Activated naive CD4-positive, alpha-beta T cell treated with anti-CD3 and anti-CD28 coated beads for 36 hours (primary cell): ENCODE measurements around the gene PARP14. TPM values are rescaled to one million over a fixed set of nuclear protein-coding genes. Genes with fewer than 3 reads are reported as not detected.
A peak's percentile ranks its signal among the peaks of the same experiment; 100 is the strongest.
"Not testable (repeated sequence)": the region's sequence is repeated elsewhere in the genome, so short reads cannot be mapped to it uniquely, and the experiment has no call there.

Experiments used
- CTCF ChIA-PET: fragments of 350-600 bp; sonication (Branson Sonifier 250); formaldehyde crosslinking; loops from one replicate; lab custom pipeline; 2021; ENCODE audit warnings: antibody characterized with exemption; lab: Charles Lee
- DNase-seq: peaks from one replicate; pipeline ENCODE4 v3.0.0-alpha.2; 2020
- H3K27ac Mint-ChIP-seq: one replicate; pipeline ENCODE4 v1.8.0; 2021; ENCODE audit warnings: mild to moderate bottlenecking, mixed read lengths
- H3K27me3 Mint-ChIP-seq: one replicate; pipeline ENCODE4 v1.8.0; 2021; ENCODE audit warnings: low read depth, mixed read lengths
- H3K36me3 Mint-ChIP-seq: one replicate; pipeline ENCODE4 v1.8.0; 2021; ENCODE audit warnings: low read depth, mixed read lengths
- H3K4me1 Mint-ChIP-seq: one replicate; pipeline ENCODE4 v1.8.0; 2021; ENCODE audit warnings: low read depth, mixed read lengths
- H3K4me3 Mint-ChIP-seq: one replicate; pipeline ENCODE4 v1.8.0; 2021; ENCODE audit warnings: mild to moderate bottlenecking, moderate library complexity, mixed read lengths
- H3K9me3 Mint-ChIP-seq: one replicate; pipeline ENCODE4 v1.8.0; 2021; ENCODE audit warnings: mixed read lengths
- intact Hi-C: fragments of 100-400 bp; cut with micrococcal nuclease; formaldehyde crosslinking; loops from one replicate; pipeline ENCODE4 v1.15.1; 2023
- total RNA-seq, 2 experiments: library from RNA; stranded (reverse); gene quantifications; one replicate each; pipeline ENCODE4 v1.2.3, GENCODE V29; 2021

Gene PARP14
- total RNA-seq, 2 experiments from 2014 or later, result 35.4 to 38.9 TPM

DNA sequence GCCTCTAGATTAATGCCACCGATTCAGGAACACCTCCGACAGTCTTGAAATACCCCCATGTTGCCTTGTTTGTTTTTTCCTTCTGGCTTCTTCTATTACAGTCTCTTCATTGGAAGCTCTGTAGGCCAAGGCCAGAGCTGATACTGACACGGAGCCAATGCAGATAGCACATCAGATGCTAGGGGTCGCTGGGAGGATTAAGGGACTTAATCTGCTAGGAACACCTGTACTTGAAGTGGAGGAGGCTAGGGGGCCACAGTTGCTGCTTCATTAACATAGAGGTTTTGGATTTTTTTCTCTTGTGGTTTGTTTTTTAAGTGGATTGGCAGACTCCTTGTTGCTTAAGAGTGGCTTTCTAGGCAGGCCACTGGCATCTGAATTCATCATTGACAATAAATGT lies 49.6 kb downstream of the PARP14 start:
- Mint-ChIP-seq H3K9me3 (peaks cover 6% of the 10 kb centered on the region), H3K4me1 (no peaks in the 10 kb centered on the region), H3K36me3 (peaks cover 41% of the 10 kb centered on the region), H3K27me3 (no peaks in the 10 kb centered on the region), H3K4me3 (no peak overlapping the region), H3K27ac (no peak overlapping the region)
- intact Hi-C loops, result no loop called here
- no peak for DNase-seq
- CTCF ChIA-PET, result no interaction called here

DNA sequence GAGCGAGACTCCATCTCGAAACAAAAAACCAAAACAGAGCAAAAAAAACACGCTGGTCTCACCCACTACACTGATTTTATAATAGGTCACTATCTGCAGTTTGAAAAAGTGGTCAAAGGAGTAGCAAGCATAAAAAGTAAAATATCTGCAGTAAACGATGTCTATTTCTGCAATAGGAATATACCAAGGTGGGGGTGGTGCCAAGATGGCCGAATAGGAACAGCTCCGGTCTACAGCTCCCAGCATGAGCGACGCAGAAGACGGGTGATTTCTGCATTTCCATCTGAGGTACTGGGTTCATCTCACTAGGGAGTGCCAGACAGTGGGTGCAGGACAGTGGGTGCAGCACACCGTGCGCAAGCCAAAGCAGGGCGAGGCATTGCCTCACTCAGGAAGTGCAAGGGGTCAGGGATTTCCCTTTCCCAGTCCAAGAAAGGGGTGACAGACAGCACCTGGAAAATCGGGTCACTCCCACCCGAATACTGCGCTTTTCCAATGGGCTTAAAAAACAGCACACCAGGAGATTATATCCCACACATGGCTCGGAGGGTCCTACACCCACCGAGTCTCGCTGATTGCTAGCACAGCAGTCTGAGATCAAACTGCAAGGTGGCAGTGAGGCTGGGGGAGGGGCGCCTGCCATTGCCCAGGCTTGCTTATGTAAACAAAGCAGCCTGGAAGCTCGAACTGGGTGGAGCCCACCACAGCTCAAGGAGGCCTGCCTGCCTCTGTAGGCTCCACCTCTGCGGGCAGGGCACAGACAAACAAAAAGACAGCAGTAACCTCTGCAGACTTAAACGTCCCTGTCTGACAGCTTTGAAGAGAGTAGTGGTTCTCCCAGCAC lies 52.3 kb downstream of the PARP14 start:
- H3K4me3 Mint-ChIP-seq, CTCF ChIA-PET, H3K27ac Mint-ChIP-seq, H3K9me3 Mint-ChIP-seq, intact Hi-C loops, H3K27me3 Mint-ChIP-seq, H3K4me1 Mint-ChIP-seq, DNase-seq: not testable (repeated sequence)
- peaks cover 31% of the 10 kb centered on the region for H3K36me3 Mint-ChIP-seq

DNA sequence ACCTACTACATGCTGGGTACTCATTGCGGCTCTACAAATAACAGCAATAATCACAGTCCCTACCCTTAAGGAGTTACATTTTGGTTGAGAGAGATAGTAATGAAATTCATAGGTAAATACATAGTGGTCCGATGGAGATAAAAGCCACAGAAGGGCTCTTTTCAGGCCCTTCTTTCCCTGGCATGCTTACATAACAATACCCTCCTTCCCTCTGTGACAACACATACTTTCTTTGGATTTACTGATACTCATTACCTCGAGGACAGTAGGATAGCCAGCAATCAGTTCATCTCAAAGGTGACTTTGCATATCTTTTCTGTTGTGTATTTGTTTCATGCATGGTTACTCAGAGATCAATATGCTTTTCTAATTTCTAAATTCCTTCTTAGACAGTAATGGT lies 58.5 kb downstream of the PARP14 start:
- CTCF ChIA-PET, result no interaction called here
- intact Hi-C loops, result no loop called here
- no peaks in the 10 kb centered on the region for H3K4me1 Mint-ChIP-seq

DNA sequence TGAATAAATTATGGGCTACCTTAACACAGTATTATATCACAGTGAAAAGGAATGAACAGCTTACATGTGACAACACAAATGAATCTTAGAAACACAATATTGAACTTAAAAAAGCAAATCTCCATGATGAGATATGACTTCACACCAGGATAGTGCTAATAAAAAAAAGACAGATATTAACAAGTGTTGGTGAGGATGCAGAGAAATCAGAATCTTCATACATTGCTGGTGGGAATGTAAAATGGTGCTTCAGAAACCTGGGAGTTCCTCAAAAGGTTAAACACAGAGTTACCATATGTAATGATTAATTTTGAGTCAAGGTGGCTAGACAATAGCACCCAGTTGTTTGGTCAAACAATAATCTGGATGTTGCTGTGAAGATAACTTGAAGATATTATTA lies 61.6 kb downstream of the PARP14 start:
- no peaks in the 10 kb centered on the region for H3K27me3 Mint-ChIP-seq
- H3K36me3 Mint-ChIP-seq, result peaks cover 52% of the 10 kb centered on the region

More for the DNA sequence above, 58.5 kb downstream of the PARP14 start:
- no peak overlapping the region for H3K4me3 Mint-ChIP-seq
- H3K9me3 Mint-ChIP-seq, result peaks cover 7% of the 10 kb centered on the region
- no peaks in the 10 kb centered on the region for H3K27me3 Mint-ChIP-seq
- H3K27ac Mint-ChIP-seq, result no peak overlapping the region
- H3K36me3 Mint-ChIP-seq, result peaks cover 38% of the 10 kb centered on the region
- DNase-seq, result no peak

GRCh38 chr3:122743581-122744120 lies 63.0 kb downstream of the PARP14 start:
- Mint-ChIP-seq H3K9me3 (peaks cover 6% of the 10 kb centered on the region), H3K36me3 (peaks cover 47% of the 10 kb centered on the region), H3K4me3 (no peak overlapping the region), H3K27ac (no peak overlapping the region), H3K27me3 (no peaks in the 10 kb centered on the region), H3K4me1 (peaks cover 2% of the 10 kb centered on the region)
- DNase-seq, result no peak
- CTCF ChIA-PET, result interaction anchor here (1.1 kb wide), 1 partner anchor 11 kb away, joined by 4 read pairs; no protein-coding TSS in a partner anchor
- intact Hi-C loops, result no loop called here

More for the DNA sequence above, 61.6 kb downstream of the PARP14 start:
- peaks cover 7% of the 10 kb centered on the region for H3K9me3 Mint-ChIP-seq
- no peak overlapping the region for H3K4me3 Mint-ChIP-seq
- no peak overlapping the region for H3K27ac Mint-ChIP-seq
- CTCF ChIA-PET, result no interaction called here
- no peak for DNase-seq
- peaks cover 2% of the 10 kb centered on the region for H3K4me1 Mint-ChIP-seq
- intact Hi-C loops, result no loop called here

DNA sequence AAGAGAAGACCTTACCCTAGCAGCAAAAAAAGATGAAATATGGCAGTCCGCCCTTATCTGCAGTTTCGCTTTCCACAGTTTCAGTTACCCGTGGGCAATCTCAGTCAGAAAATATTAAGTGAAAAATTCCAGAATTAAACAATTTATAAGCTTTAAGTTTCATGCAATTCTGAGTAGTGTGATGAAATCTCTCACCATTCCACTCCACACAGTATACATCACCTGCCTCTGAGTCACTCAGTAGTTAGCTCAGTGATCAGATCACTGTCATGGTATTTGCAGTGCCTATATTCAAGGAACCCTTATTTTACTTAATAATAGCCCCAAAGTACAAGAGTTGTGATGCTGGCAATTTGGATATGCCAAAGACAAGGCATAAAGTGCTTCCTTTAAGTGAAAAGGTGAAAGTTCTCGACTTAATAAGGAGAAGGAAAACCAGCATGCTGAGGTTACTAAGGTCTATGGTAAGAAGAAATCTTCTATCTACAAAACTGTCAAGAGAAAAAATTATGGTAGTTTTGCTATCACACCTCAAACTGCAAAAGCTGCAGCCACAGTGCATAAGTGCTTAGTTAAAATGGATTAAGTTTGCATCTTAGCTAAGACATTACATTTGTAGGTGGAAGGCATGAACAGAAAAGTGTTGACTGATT lies 64.9 kb downstream of the PARP14 start:
- no peak for DNase-seq
- H3K27ac Mint-ChIP-seq, result no peak overlapping the region
- CTCF ChIA-PET, result interaction anchor here (0.6 to 0.9 kb wide), 2 partner anchors 197 to 284 kb away, joined by 3 to 4 read pairs; no protein-coding TSS in a partner anchor
- peaks cover 5% of the 10 kb centered on the region for H3K9me3 Mint-ChIP-seq
- H3K4me3 Mint-ChIP-seq, result no peak overlapping the region
- peaks cover 2% of the 10 kb centered on the region for H3K4me1 Mint-ChIP-seq
- H3K27me3 Mint-ChIP-seq, result no peaks in the 10 kb centered on the region
- H3K36me3 Mint-ChIP-seq, result peaks cover 35% of the 10 kb centered on the region
- intact Hi-C loops, result no loop called here

GRCh38 chr3:122747295-122747694 lies 66.7 kb downstream of the PARP14 start:
- H3K4me3 Mint-ChIP-seq, CTCF ChIA-PET, DNase-seq, H3K4me1 Mint-ChIP-seq, H3K27ac Mint-ChIP-seq, H3K27me3 Mint-ChIP-seq, H3K9me3 Mint-ChIP-seq, intact Hi-C loops: not testable (repeated sequence)
- peaks cover 28% of the 10 kb centered on the region for H3K36me3 Mint-ChIP-seq

GRCh38 chr3:122748347-122748746 lies 67.7 kb downstream of the PARP14 start:
- DNase-seq, result no peak
- Mint-ChIP-seq H3K9me3 (no peaks in the 10 kb centered on the region), H3K36me3 (peaks cover 22% of the 10 kb centered on the region), H3K4me1 (peaks cover 2% of the 10 kb centered on the region), H3K27ac (no peak overlapping the region), H3K4me3 (no peak overlapping the region), H3K27me3 (no peaks in the 10 kb centered on the region)
- intact Hi-C loops, result no loop called here
- CTCF ChIA-PET, result no interaction called here

GRCh38 chr3:122754929-122755328 lies 74.3 kb downstream of the PARP14 start:
- peak; percentile 26 for DNase-seq
- Mint-ChIP-seq H3K4me1 (no peaks in the 10 kb centered on the region), H3K4me3 (no peak overlapping the region), H3K9me3 (no peaks in the 10 kb centered on the region), H3K27me3 (no peaks in the 10 kb centered on the region), H3K27ac (no peak overlapping the region), H3K36me3 (peaks cover 10% of the 10 kb centered on the region)
- CTCF ChIA-PET, result interaction anchor here (0.6 to 1.7 kb wide), 18 partner anchors 11 to 660 kb away, joined by 3 to 8 read pairs (median 3); partner anchors contain the start of gene SEMA5B
- intact Hi-C loops, result loop anchor here (1.0 to 10.0 kb wide), 3 partner anchors 187 to 500 kb away; no protein-coding TSS in a partner anchor

GRCh38 chr3:122755491-122755890 lies 74.9 kb downstream of the PARP14 start:
- H3K36me3 Mint-ChIP-seq, result peaks cover 9% of the 10 kb centered on the region
- intact Hi-C loops, result loop anchor here (1.0 to 10.0 kb wide), 3 partner anchors 187 to 499 kb away; no protein-coding TSS in a partner anchor
- CTCF ChIA-PET, result interaction anchor here (0.6 to 1.7 kb wide), 18 partner anchors 11 to 660 kb away, joined by 3 to 8 read pairs (median 3); partner anchors contain the start of genes SEMA5B and SLC49A4

GRCh38 chr3:122758877-122759560 lies 78.4 kb downstream of the PARP14 start:
- H3K9me3 Mint-ChIP-seq, result no peaks in the 10 kb centered on the region
- no peaks in the 10 kb centered on the region for H3K4me1 Mint-ChIP-seq
- no peak for DNase-seq
- no peaks in the 10 kb centered on the region for H3K27me3 Mint-ChIP-seq
- H3K27ac Mint-ChIP-seq, result no peak overlapping the region
- CTCF ChIA-PET, result interaction anchor here (0.6 to 1.3 kb wide), 2 partner anchors 18 to 269 kb away, joined by 5 to 8 read pairs; no protein-coding TSS in a partner anchor
- peaks cover 5% of the 10 kb centered on the region for H3K36me3 Mint-ChIP-seq
- intact Hi-C loops, result loop anchor here (5.0 to 10.0 kb wide), 2 partner anchors 183 to 496 kb away; no protein-coding TSS in a partner anchor
- H3K4me3 Mint-ChIP-seq, result no peak overlapping the region

More at GRCh38 chr3:122755491-122755890, 74.9 kb downstream of the PARP14 start:
- Mint-ChIP-seq H3K27ac (no peak overlapping the region), H3K4me3 (no peak overlapping the region), H3K27me3 (no peaks in the 10 kb centered on the region), H3K9me3 (no peaks in the 10 kb centered on the region), H3K4me1 (no peaks in the 10 kb centered on the region)
- no peak for DNase-seq
